Rectal smooth muscle tissue (tissue), 1 donor: ENCODE results near the gene TIE1.

Source experiments
- H3K27ac ChIP-seq: one replicate; pipeline ENCODE4 v1.7.0; 2013; ENCODE audit warnings: low read depth, low read length, inconsistent platforms
- H3K27me3 ChIP-seq: one replicate; pipeline ENCODE4 v1.7.0; 2013; ENCODE audit warnings: low read length; ENCODE audit not compliant: control insufficient read depth, insufficient read depth
- H3K36me3 ChIP-seq: one replicate; pipeline ENCODE4 v1.7.0; 2013; ENCODE audit warnings: low read length; ENCODE audit not compliant: control insufficient read depth, insufficient read depth
- H3K4me1 ChIP-seq: one replicate; pipeline ENCODE4 v1.7.0; 2013; ENCODE audit warnings: low read length; ENCODE audit not compliant: control insufficient read depth, insufficient read depth
- H3K4me3 ChIP-seq: one replicate; pipeline ENCODE4 v1.7.0; 2013; ENCODE audit warnings: low read length
- H3K9ac ChIP-seq: one replicate; pipeline ENCODE4 v1.7.0; 2013; ENCODE audit warnings: low read length

The TIE1 gene

GRCh38 chr1:43312663-43313515 is 12.1 kb downstream of the TIE1 start:
- H3K36me3 ChIP-seq, result no peaks in the 10 kb centered on the region
- no peak overlapping the region for H3K27ac ChIP-seq

GRCh38 chr1:43313771-43314170 is 13.0 kb downstream of the TIE1 start:
- H3K4me1 ChIP-seq, result no peaks in the 10 kb centered on the region
- no peak overlapping the region for H3K9ac ChIP-seq
- no peak overlapping the region for H3K27ac ChIP-seq
- no peaks in the 10 kb centered on the region for H3K36me3 ChIP-seq
- H3K27me3 ChIP-seq, result no peaks in the 10 kb centered on the region
- H3K4me3 ChIP-seq, result no peak overlapping the region

More at GRCh38 chr1:43312663-43313515, 12.1 kb downstream of the TIE1 start:
- Histone ChIP-seq H3K4me3 (no peak overlapping the region), H3K9ac (no peak overlapping the region), H3K4me1 (no peaks in the 10 kb centered on the region), H3K27me3 (no peaks in the 10 kb centered on the region)

GRCh38 chr1:43314233-43314632 is 13.5 kb downstream of the TIE1 start:
- H3K27ac ChIP-seq, result no peak overlapping the region
- H3K27me3 ChIP-seq, result no peaks in the 10 kb centered on the region
- H3K36me3 ChIP-seq, result no peaks in the 10 kb centered on the region
- no peaks in the 10 kb centered on the region for H3K4me1 ChIP-seq
- no peak overlapping the region for H3K9ac ChIP-seq
- H3K4me3 ChIP-seq, result no peak overlapping the region

GRCh38 chr1:43315481-43315880 is 14.7 kb downstream of the TIE1 start:
- Histone ChIP-seq H3K4me3 (no peak overlapping the region), H3K9ac (no peak overlapping the region), H3K36me3 (no peaks in the 10 kb centered on the region), H3K27ac (no peak overlapping the region), H3K4me1 (no peaks in the 10 kb centered on the region), H3K27me3 (no peaks in the 10 kb centered on the region)

GRCh38 chr1:43315963-43316737 is 15.4 kb downstream of the TIE1 start:
- Histone ChIP-seq H3K27me3 (no peaks in the 10 kb centered on the region), H3K27ac (no peak overlapping the region), H3K4me1 (no peaks in the 10 kb centered on the region), H3K9ac (no peak overlapping the region), H3K4me3 (no peak overlapping the region), H3K36me3 (no peaks in the 10 kb centered on the region)

GRCh38 chr1:43316738-43317520 is 16.1 kb downstream of the TIE1 start:
- Histone ChIP-seq H3K36me3 (no peaks in the 10 kb centered on the region), H3K4me1 (no peaks in the 10 kb centered on the region), H3K27ac (no peak overlapping the region), H3K9ac (no peak overlapping the region), H3K4me3 (no peak overlapping the region), H3K27me3 (no peaks in the 10 kb centered on the region)

- no peaks in the 10 kb centered on the region for H3K36me3 ChIP-seq
- no peak overlapping the region for H3K4me3 ChIP-seq
- H3K9ac ChIP-seq, result no peak overlapping the region
- no peaks in the 10 kb centered on the region for H3K4me1 ChIP-seq
- H3K27ac ChIP-seq, result no peak overlapping the region
- H3K27me3 ChIP-seq, result no peaks in the 10 kb centered on the region
These were observed 17.2 kb downstream of the TIE1 start for GRCh38 chr1:43317817-43318471.

- no peaks in the 10 kb centered on the region for H3K4me1 ChIP-seq
- no peaks in the 10 kb centered on the region for H3K36me3 ChIP-seq
- no peak overlapping the region for H3K4me3 ChIP-seq
- H3K9ac ChIP-seq, result no peak overlapping the region
- H3K27me3 ChIP-seq, result no peaks in the 10 kb centered on the region
- H3K27ac ChIP-seq, result no peak overlapping the region
These were observed 18.0 kb downstream of the TIE1 start for GRCh38 chr1:43318831-43319230.

GRCh38 chr1:43319288-43319687 is 18.5 kb downstream of the TIE1 start:
- Histone ChIP-seq H3K27ac (no peak overlapping the region), H3K9ac (no peak overlapping the region), H3K36me3 (no peaks in the 10 kb centered on the region), H3K4me3 (no peak overlapping the region), H3K27me3 (no peaks in the 10 kb centered on the region), H3K4me1 (no peaks in the 10 kb centered on the region)

GRCh38 chr1:43319766-43320165 is 19.0 kb downstream of the TIE1 start:
- no peak overlapping the region for H3K4me3 ChIP-seq
- no peak overlapping the region for H3K9ac ChIP-seq
- no peaks in the 10 kb centered on the region for H3K27me3 ChIP-seq
- no peaks in the 10 kb centered on the region for H3K36me3 ChIP-seq
- H3K27ac ChIP-seq, result no peak overlapping the region
- no peaks in the 10 kb centered on the region for H3K4me1 ChIP-seq

GRCh38 chr1:43321331-43321891 is 20.6 kb downstream of the TIE1 start:
- no peaks in the 10 kb centered on the region for H3K36me3 ChIP-seq
- no peak overlapping the region for H3K27ac ChIP-seq
- H3K9ac ChIP-seq, result no peak overlapping the region
- H3K4me1 ChIP-seq, result no peaks in the 10 kb centered on the region
- no peaks in the 10 kb centered on the region for H3K27me3 ChIP-seq
- no peak overlapping the region for H3K4me3 ChIP-seq
